HG03060 (cell line): ENCODE data around the gene NCEH1.
"Not testable (repeated sequence)": the region's sequence is repeated elsewhere in the genome, so short reads cannot be mapped to it uniquely, and the experiment has no call there.

Source experiments
- ATAC-seq: cut with Tn5 transposase; IDR thresholded peaks from one replicate; pipeline ENCODE4 v1.9.1; 2021; ENCODE audit warnings: low read depth, moderate number of reproducible peaks; ENCODE audit not compliant: unreplicated experiment

The NCEH1 gene

DNA sequence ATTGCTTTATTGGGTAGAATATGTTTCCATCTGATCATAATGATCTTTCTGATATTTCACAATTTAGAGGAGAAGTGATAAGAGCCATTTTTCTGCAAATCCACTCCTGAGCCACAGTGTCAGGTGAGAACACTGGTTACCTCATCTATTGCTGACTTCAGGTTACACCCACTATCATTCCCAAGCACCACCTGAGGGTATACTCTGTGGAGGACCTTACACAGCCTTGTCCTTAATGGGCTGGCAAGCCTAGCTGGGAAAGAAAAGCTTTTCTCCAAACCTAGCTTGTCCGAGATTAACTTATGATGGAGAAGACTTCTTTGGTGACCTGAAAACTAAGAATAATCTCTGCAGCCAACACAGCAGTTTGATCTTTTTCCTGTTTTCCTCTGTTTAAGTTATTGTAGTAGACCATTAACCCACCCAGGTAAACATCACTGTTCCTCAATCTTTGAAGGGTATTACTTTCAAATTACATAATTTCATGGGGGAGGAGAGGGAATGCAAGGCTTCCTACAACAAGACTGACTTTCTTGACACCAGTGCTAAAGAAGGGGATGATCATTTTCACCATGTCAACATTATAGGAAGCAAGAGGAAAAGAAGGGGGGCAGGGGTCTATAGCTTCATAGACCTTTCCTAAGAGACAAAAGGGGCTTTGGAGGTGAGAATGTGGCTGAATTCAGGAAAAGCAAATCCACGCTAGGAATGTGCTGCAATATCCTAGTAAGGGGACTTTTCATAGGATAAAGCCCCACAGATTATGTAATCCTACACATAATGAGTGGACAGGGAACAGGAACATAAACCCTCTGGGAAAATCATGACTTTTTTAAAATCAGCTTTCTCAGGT is 1.7 kb downstream of the NCEH1 start:
- ATAC-seq = no peak

DNA sequence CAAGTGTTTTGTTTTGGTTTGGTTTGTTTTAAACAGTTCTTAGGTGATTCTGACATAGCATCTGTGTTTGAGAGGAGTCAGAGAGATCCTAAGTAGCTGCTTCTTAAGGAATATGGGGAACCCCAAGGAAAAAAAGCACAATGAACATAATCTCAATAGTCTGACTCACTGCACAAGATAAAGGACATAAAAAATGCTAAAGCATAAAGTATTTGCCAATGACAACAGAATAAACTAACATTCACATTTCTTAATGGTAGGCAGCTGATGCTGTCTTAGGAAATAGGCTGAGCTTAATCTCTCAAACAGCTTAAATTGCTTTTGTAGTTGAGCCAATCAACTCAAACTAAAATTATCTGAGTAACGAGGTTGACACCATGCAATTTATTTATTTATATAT is 2.9 kb downstream of the NCEH1 start:
- no peak for ATAC-seq

DNA sequence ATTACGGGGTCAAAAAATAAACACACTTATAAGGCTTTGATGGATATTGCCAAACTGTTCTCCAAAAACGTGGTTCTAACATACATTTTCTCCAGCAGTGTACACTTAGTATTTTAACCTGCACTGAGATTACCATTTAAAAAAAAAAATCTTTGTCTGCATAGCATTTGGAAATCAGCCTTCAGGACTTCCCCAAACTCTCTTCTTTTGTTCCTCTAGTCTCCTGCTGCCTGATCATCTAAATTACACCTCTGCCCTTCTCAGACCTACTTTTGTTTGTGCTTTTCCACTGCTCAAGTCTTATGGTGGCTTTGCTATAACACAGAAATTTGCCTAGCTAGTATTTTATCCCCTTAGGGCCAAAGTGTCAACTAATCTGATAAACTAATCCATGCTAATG is 3.8 kb downstream of the NCEH1 start:
- no peak for ATAC-seq

DNA sequence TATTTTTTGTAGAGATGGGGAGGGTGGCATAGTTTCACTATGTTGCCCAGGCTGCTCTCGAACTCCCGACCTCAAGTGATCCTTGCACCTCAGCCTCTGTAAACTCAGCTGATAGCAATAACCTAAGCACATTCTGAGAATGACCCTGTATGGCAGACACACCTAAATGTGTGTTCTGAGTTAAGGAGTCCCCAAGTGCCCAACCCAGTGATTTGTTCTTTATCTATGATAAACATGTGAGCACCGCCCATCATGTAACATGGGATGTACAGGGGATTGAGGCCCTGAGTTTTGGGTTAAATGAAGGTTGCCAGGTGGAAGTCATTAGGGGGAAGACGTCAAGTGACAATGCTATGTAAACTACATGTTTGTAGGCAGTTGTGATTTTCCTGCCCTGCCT is 5.7 kb downstream of the NCEH1 start:
- no peak for ATAC-seq

DNA sequence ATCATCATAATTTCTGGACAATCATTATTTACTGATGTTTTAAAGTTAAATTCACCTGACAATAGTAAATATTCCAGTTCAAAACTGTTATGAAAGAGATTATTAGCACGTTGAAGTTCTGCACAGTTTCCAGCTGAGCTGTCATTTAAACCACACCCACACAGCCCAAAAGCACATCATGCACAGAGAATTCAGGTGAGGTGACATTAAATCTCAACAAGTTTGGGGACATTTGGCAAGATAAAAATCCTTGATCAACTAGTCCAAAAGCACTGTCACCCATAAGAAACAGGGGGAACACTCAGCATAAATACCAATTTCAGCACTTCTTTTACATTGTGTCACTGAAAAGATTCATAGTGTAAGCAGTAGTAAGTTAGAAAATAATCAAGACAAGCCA is 6.9 kb downstream of the NCEH1 start:
- ATAC-seq = no peak

DNA sequence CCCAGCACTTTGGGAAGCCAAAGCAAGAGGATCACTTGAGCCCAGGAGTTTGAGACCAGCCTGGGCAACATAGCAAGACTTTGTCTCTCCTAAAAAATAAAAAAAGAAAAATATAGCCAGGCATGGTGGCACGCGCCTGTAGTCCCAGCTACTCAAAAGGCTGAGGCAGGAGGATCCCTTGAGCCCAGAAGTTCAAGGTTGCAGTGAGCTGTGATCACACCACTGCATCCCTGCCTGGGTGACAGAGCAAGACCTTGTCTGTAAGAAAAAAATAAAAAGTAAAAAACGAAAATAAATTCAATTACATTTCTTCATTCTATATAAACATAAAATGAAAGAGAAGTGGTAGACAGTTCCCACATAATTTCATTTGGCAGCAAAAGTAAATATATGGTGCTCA is 8.1 kb downstream of the NCEH1 start:
- not testable (repeated sequence) for ATAC-seq

DNA sequence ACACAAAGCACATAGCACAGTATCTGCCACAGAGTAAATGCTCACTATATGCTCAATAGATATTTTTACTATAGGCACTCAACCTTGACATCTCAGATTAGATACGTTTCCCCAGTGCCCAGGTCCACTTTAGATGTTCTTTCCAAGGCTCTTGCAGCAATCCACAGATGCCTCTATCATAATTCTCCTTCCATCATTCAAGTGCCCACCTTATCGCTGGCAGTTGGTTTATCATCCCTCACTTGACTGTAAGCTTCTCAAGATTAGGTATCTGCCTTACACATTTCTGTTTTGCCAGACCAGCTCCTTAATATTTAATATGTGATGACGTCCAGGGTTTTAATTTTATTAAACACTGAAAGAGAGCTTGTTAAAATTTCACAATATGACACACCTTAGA is 8.6 kb downstream of the NCEH1 start:
- no peak for ATAC-seq

DNA sequence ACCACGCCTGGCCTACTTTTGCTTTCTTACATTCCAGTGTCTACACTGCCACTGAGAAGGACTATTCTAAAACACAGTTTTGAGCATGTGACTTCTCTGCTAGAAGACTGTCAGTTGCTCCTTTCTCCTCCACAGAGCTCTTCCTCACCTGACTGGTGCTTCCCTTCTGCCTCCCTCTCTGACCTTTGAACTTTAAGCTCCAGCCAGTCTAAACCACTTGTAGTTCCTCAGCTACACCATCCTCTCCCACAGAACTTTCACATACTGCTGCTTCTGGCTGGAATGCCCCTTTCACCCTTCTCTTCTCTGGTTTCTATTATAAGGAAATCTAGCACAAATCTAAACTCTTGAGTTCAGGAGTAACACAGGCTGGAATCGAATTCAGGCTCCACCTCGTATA is 9.1 kb downstream of the NCEH1 start:
- ATAC-seq = no peak

DNA sequence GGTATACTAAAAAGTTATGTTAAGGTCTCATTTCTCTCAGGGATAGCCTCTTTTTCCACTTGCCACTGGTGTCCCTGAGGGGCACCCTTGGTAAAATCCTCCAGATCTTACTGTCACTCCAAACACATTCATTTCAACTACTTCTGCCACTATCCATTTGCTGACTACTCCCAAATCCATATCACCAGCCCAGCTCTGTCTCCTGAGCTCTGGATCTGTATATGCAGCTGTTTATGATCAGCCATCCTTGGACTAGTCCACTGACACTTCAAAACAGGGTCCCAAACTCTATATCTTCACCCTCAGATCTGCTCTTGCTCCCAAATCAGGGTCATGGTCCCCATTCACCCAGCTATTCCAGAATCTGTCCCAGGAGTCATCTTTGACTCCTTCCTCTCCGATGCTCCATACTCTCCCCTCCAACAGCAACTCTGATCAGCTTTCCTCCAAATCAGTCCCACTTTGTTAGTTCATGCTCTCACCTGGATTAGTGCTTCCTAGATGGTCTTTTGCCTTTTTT is 9.9 kb downstream of the NCEH1 start:
- no peak for ATAC-seq

DNA sequence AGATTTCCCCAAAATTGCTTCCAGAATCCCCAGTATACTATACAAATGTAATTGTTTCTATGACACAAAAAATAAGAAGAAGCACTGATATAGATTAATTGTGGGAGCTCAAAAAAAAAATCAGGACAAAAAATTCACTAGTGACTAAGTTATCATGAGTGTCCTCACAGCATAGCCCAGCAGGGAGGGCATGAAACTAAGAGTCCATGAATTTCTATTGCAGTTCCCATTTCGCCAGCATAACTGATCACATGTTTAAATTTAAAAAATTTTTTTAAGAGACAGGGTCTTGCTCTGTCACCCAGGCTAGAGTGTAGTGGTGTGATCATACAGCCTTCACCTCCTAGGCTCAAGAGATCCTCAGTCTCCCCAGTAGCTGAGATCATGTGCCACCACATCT is 10.6 kb downstream of the NCEH1 start:
- no peak for ATAC-seq

DNA sequence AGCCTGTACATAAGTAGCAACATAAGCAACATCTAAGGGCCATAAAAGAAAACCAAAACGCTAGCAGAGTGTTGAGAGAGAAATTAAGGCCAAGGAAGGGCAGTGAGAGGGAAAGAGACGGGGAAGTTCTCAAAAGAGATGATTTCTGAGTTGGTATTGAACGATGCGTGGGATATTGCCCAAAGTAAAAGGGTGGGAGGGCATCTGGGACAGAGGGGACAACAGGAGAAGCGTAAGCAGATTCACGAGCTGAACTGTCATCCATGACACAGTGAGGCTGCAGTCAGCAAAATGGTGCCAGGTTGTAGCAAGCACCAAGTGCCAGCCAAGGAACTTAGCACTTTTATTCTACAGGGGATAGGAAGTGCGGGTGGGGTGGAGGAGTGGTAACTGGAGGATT is 11.8 kb downstream of the NCEH1 start:
- ATAC-seq = no peak

DNA sequence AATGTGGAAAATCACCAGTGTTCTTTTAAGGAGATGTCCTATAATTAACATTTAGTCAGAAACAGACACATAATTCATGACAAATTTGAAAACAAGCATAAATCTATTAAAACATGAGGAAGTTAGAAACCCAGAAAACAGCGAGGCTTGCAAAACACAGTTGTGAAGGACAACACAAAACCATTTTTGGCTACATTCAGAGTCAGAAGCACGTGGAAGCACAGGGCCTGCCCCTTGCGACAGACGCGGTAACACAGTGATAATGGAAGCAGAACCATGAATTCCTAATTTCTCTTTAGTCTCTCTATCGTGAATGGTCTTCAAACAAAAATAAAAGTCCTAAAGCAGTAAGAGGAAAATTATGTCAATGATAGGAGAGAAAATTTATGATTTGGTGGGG is 12.2 kb downstream of the NCEH1 start:
- no peak for ATAC-seq

DNA sequence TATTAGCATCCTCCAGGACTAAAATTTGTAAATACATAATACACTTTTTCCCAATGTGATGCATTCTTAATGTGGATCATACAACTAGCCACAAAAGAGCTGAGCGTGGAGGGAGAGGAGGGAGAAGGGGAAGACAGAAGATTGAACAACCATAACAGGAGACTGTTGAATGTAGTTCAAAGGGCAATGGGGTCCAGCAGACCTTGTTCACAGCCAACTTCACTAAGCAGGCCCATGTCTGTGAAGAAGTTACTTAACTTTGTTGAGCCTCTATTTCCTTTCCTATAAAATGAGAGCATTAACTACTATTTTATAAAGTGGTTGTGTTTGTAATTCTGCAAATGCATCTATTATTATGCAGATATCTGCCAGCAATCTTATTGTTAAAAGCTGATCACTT is 13.3 kb downstream of the NCEH1 start:
- no peak for ATAC-seq

DNA sequence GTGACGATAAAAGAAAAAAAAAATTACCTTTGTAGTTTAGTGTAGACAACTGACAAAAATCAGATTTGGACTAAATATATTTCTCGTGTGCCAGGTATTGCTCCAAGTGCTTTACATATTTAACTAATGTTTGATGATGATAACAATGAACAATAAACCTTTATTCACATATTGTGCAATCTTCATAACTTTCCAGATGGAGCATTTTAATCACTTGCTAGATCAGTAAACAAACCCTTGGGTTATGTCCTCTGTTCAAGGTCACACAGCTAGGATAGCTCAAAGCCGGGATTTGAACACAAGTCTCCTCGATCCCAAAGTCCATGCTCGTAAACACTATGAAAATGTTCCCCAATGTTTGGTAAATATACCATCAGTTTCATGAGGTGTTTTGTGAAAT is 14.5 kb downstream of the NCEH1 start:
- no peak for ATAC-seq

DNA sequence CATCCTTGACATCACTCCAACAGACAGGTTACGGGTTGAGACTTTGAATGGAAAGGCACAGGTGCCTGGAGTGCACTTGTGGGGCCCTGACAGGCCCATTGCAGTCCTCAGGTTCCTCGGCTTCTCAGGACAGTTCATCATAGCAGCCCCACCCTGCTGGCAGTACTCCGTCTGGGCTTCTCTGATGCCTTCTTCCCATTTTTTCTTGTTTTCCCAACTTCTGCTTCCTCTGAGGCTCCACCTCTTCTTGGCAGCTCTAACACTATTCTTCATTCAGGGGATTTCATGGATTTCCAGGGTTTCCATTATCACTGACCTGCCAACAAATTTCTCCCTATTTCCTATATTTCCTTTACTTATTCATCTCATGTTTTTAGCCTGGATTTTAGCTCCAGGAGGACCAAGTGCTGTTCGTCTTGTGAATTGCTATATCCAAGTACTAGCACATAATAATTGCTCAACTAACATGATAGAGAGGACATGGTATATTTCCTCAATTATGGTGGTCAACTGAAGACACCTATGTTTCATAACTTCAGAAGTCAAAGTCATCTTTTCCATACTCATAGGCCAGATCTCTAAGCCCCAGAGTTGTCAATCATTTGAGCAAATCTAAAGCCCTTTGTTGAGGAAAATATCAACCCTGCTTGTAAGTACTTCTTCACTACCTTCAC is 16.2 kb downstream of the NCEH1 start:
- ATAC-seq = no peak

DNA sequence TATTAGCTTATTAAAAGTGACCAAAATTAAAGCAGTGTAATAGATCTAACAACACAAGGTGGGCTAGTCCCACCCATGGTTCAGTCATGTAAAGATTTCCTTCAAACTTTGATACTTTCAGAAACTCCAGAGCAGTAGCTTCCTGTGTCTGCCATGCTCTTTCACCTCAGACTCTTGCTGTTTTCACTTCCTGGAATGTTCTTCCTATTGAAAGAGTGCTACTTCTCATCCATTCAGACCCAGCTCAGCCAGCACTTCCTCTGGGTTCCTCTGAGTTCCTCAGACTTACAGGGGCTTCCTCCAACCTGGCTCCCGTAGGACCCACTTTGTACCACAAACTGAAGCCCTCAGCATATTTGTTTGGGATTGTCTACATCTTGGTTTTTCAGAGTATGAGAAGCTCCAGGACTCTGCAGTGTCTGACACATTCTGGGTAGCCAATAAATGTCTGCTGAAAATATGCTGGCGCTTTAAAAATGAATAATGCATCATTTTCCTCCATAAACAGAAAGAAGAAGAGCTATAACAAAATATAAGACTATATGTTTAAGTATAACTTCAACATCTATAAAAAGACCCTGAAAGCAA is 18.0 kb downstream of the NCEH1 start:
- ATAC-seq = no peak

DNA sequence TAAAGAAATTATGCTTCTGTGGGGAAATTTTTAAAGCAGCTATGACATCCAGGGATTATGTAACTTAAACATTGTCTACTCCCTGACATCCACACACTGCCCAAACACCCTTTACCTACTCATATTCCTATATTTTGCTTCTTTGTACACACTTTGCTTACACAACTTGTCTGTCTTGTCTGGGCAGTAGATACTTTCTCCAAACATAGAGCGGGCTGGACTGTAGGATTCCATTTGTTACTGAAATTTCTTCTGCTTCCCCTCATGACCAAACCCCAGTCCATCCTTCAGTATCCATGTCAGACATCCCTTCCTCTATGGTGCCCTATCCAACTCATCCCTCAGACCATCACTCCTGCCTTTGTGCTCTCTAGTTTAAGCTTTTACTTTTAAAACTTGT is 19.9 kb downstream of the NCEH1 start:
- ATAC-seq = no peak

DNA sequence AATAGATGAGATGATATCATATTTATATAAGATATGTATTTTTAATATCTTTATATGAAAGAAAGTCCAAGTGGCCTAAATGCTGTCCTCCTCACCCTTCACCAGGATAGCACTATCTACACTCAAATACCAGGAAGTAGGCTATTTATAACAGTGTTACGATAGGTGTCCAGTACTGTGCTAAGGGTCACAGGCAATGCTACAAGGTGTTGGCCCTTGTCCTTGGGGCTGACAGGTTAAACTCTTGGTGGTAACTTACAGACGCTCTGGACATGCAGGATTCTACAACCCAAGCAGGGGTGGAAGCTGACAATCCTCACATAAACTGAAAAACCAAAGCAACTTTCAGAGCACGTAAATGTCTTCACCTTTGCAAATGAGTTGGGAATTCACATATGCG is 22.3 kb downstream of the NCEH1 start:
- no peak for ATAC-seq

DNA sequence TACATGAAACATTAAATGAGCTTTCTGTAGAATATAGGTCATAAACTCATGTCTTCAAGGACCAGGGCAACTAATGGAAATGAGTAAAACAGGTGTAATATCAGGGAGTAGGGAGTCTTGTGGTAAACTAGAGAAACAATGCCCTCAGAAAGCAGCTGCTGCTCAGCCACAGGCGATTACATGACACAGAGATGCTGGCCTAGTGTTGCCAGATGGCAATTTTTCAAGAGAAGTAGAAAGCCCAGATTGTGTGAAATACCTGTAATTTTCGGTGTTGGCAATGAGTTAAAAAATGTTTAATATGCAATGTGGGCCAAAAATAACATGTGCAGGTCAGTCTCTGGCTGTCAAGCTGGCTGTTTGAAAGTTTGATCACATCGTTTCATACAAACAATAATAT is 23.4 kb downstream of the NCEH1 start:
- no peak for ATAC-seq

DNA sequence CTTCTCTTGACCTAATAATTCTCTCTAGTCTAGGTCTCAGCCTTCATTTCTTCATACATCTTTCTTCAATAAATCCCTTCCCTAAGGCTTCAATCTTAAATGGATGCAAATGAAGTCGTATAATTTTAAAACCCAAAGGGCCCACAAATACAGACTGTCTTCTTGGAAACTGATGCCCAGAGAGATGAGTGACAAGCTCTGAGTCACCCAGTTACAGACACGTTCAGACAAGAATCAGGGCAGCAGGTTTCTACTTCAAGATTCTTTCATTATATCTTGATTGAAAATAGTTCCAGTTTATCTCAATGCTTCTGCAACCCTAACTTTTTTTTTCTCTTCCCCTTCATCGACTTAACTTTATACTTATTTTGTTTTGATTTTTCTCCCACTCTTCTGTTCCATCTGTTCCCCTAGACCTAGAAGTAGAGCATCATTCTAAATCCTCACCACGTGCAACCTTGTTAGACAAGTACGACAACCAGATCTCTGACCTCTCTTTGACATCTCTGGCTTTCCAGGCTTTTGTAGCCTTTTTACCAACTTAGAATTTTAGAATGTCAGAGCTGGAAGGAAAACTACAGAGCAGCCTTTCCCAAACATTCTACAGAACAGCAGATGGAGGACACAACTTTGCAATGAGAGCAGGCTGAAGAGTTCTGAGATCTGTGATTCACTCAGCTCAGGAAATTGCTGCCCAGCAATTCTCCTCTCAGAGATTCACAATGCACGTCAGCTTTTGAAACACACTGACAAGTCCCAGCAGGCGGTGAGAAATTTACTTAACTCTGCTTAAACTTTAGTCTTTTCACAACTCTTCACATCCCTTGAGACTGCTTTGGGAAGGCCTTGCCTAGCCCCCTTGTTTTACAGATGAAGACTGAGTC is 25.3 kb downstream of the NCEH1 start:
- no peak for ATAC-seq

DNA sequence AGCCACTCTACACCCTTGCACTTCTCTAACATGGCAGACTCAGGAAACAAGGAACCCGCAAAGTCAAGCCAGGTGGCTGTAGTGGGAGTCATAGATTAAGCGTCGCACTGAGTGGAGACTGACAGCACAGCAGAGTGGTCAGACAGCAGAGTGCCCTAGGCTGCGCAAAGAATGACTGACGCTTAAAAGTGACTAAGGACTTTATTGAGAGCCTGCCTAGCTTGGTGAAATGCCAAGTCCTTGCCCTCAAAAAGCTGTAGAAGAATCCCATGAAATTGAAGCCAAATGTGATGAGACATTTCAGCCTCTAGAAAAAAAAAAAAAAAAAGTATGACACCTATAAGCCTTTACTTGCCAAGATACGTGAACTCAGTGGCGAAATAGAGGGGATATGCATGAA is 30.2 kb downstream of the NCEH1 start:
- no peak for ATAC-seq
